ENCODE results near the gene LENG8. TPM values are rescaled to one million over a fixed set of nuclear protein-coding genes. Genes with fewer than 3 reads are reported as not detected.

LENG8 gene
- total and polyA plus RNA-seq, 2 of the 13 experiments (the other 11 are each of a cell fraction or from before 2014, with no cell fraction given): 14.3 to 41.9 TPM

- TF ChIP-seq ZSCAN20 (CRISPR knock-in tag; IDR thresholded peaks at IDR 0.05; ENCODE audit: borderline replicate concordance) (0 out of 2 replicates have a peak, but pooled peaks have one; percentile 21), SPEN (CRISPR knock-in tag; IDR thresholded peaks at IDR 0.05; ENCODE audit: low read depth) (peak; percentile 23), ZNF235 (CRISPR knock-in tag; IDR thresholded peaks at IDR 0.05; ENCODE audit: borderline replicate concordance) (no peak; the same call in 1 of the 2 replicates), MTF1 (CRISPR knock-in tag; IDR thresholded peaks at IDR 0.05) (peak; percentile 78; the same call in 1 of the 2 replicates), DPF2 (CRISPR knock-in tag; IDR thresholded peaks at IDR 0.05; ENCODE audit: borderline replicate concordance, low read depth) (no peak), ZNF615 (CRISPR knock-in tag; IDR thresholded peaks at IDR 0.05; ENCODE audit: borderline replicate concordance) (no peak), KAT2B (IDR thresholded peaks at IDR 0.05; ENCODE audit: borderline replicate concordance, low read depth, low read length) (no peak), KLF11 (CRISPR knock-in tag; IDR thresholded peaks at IDR 0.05) (no peak), FOXP4 (CRISPR knock-in tag; IDR thresholded peaks at IDR 0.05) (peak; percentile 26; the same call in 1 of the 2 replicates), PBX2 (CRISPR knock-in tag; IDR thresholded peaks at IDR 0.05) (no peak), ZNF546 (CRISPR knock-in tag; conservative IDR thresholded peaks at IDR 0.05) (peak; percentile 75; the same call in 1 of the 2 replicates), KDM5A (IDR thresholded peaks at IDR 0.05; ENCODE audit: borderline replicate concordance, low read length) (no peak), ZBTB25 (CRISPR knock-in tag; IDR thresholded peaks at IDR 0.05) (no peak), ERF (CRISPR knock-in tag; IDR thresholded peaks at IDR 0.05) (no peak)
- TF ChIP-seq, protein P1, sequence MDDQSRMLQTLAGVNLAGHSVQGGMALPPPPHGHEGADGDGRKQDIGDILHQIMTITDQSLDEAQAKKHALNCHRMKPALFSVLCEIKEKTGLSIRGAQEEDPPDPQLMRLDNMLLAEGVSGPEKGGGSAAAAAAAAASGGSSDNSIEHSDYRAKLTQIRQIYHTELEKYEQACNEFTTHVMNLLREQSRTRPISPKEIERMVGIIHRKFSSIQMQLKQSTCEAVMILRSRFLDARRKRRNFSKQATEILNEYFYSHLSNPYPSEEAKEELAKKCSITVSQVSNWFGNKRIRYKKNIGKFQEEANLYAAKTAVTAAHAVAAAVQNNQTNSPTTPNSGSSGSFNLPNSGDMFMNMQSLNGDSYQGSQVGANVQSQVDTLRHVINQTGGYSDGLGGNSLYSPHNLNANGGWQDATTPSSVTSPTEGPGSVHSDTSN (CRISPR knock-in tag; IDR thresholded peaks at IDR 0.05; ENCODE audit: borderline replicate concordance): peak; percentile 61; the same call in 1 of the 2 replicates
- TF ChIP-seq, protein P2, sequence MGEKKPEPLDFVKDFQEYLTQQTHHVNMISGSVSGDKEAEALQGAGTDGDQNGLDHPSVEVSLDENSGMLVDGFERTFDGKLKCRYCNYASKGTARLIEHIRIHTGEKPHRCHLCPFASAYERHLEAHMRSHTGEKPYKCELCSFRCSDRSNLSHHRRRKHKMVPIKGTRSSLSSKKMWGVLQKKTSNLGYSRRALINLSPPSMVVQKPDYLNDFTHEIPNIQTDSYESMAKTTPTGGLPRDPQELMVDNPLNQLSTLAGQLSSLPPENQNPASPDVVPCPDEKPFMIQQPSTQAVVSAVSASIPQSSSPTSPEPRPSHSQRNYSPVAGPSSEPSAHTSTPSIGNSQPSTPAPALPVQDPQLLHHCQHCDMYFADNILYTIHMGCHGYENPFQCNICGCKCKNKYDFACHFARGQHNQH (CRISPR knock-in tag; IDR thresholded peaks at IDR 0.05): 0 out of 2 replicates have a peak, but pooled peaks have one; percentile 22
- TF ChIP-seq, protein P3, sequence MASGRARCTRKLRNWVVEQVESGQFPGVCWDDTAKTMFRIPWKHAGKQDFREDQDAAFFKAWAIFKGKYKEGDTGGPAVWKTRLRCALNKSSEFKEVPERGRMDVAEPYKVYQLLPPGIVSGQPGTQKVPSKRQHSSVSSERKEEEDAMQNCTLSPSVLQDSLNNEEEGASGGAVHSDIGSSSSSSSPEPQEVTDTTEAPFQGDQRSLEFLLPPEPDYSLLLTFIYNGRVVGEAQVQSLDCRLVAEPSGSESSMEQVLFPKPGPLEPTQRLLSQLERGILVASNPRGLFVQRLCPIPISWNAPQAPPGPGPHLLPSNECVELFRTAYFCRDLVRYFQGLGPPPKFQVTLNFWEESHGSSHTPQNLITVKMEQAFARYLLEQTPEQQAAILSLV (CRISPR knock-in tag; IDR thresholded peaks at IDR 0.05; ENCODE audit: borderline replicate concordance): peak; percentile 41; the same call in 1 of the 2 replicates
- TF ChIP-seq, protein P4, sequence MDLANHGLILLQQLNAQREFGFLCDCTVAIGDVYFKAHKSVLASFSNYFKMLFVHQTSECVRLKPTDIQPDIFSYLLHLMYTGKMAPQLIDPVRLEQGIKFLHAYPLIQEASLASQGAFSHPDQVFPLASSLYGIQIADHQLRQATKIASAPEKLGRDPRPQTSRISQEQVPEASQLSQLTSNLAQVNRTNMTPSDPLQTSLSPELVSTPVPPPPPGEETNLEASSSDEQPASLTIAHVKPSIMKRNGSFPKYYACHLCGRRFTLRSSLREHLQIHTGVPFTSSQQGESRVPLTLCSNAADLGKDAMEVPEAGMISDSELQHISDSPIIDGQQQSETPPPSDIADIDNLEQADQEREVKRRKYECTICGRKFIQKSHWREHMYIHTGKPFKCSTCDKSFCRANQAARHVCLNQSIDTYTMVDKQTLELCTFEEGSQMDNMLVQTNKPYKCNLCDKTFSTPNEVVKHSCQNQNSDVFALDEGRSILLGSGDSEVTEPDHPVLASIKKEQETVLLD (CRISPR knock-in tag; IDR thresholded peaks at IDR 0.05; ENCODE audit: low read depth): peak; percentile 29; the same call in 1 of the 2 replicates
These were observed 13.9 kb downstream of the LENG8 start (continued) for GRCh38 chr19:54462655-54463530.

Measured in HepG2 (cell line).